HEK293T (cell line): ENCODE results near the gene GATAD2B.

Experiments used
- CTCF ChIA-PET: fragments of 350-600 bp; formaldehyde crosslinking; extraction: SDS; loops from one replicate; lab custom pipeline; 2021; ENCODE audit warnings: antibody characterized with exemption, inconsistent platforms; lab: Yijun Ruan, JAX
- POLR2A ChIA-PET: fragments of 350-600 bp; formaldehyde crosslinking; extraction: SDS; loops from one replicate; lab custom pipeline; 2020; ENCODE audit warnings: antibody characterized with exemption, inconsistent platforms; lab: Yijun Ruan, JAX
- DNase-seq: peaks from one replicate; pipeline ENCODE4 v3.0.0; 2012; ENCODE audit warnings: mixed read lengths; ENCODE audit errors: extremely low spot score
- ARNT ChIP-seq: fragments of 450-650 bp; IDR thresholded peaks from 2 replicates; pipeline ENCODE4 v1.6.1; 2017; ENCODE audit warnings: mild to moderate bottlenecking
- BHLHE40 ChIP-seq: fragments of 450-650 bp; IDR thresholded peaks from 2 replicates; pipeline ENCODE4 v1.6.1; 2016; ENCODE audit warnings: mild to moderate bottlenecking, moderate library complexity, borderline replicate concordance
- CTBP1 ChIP-seq: fragments of 450-650 bp; IDR thresholded peaks from 2 replicates; pipeline ENCODE4 v1.6.1; 2016; ENCODE audit warnings: borderline replicate concordance
- ELF4 ChIP-seq: fragments of 450-650 bp; IDR thresholded peaks from 2 replicates; pipeline ENCODE4 v1.6.1; 2017; ENCODE audit warnings: antibody characterized with exemption
- FOXA1 ChIP-seq: fragments of 450-650 bp; IDR thresholded peaks from 2 replicates; pipeline ENCODE4 v1.6.1; 2016; ENCODE audit warnings: mild to moderate bottlenecking
- FOXK2 ChIP-seq: fragments of 450-650 bp; IDR thresholded peaks from 2 replicates; pipeline ENCODE4 v1.6.1; 2016; ENCODE audit warnings: mild to moderate bottlenecking
- FOXM1 ChIP-seq: fragments of 450-650 bp; IDR thresholded peaks from 2 replicates; pipeline ENCODE4 v1.6.1; 2017; ENCODE audit warnings: mild to moderate bottlenecking, borderline replicate concordance
- HDGF ChIP-seq: fragments of 450-650 bp; IDR thresholded peaks from 2 replicates; pipeline ENCODE4 v1.6.1; 2017; ENCODE audit warnings: antibody characterized with exemption, borderline replicate concordance
- L3MBTL2 ChIP-seq: fragments of 450-650 bp; conservative IDR thresholded peaks from 2 replicates; pipeline ENCODE4 v1.6.1; 2016; ENCODE audit warnings: mild to moderate bottlenecking
- LEF1 ChIP-seq: fragments of 450-650 bp; IDR thresholded peaks from 2 replicates; pipeline ENCODE4 v1.6.1; 2017; ENCODE audit warnings: mild to moderate bottlenecking, borderline replicate concordance
- NFRKB ChIP-seq: fragments of 450-650 bp; IDR thresholded peaks from 2 replicates; pipeline ENCODE4 v1.6.1; 2016; ENCODE audit warnings: mild to moderate bottlenecking, moderate library complexity
- PKNOX1 ChIP-seq: fragments of 450-650 bp; IDR thresholded peaks from 2 replicates; pipeline ENCODE4 v1.6.1; 2016
- SP1 ChIP-seq: fragments of 450-650 bp; IDR thresholded peaks from 2 replicates; pipeline ENCODE4 v1.6.1; 2017
- SUZ12 ChIP-seq: fragments of 450-650 bp; IDR thresholded peaks from 2 replicates; pipeline ENCODE4 v1.6.1; 2016; ENCODE audit warnings: mild to moderate bottlenecking
- TARDBP ChIP-seq: fragments of 450-650 bp; IDR thresholded peaks from 2 replicates; pipeline ENCODE4 v1.6.1; 2016
- ZNF384 ChIP-seq: fragments of 450-650 bp; IDR thresholded peaks from 2 replicates; pipeline ENCODE4 v1.6.1; 2016

Gene GATAD2B

GRCh38 chr1:153805886-153806719 lies 116.7 kb downstream of the GATAD2B start:
- ChIA-PET POLR2A (no interaction called here), CTCF (interaction anchor here (0.5 to 1.5 kb wide), 5 partner anchors 9 to 181 kb away, joined by 3 to 4 read pairs (median 3); partner anchors contain the start of genes JTB, RAB13 and SLC27A3)
- DNase-seq, result no peak
- TF ChIP-seq FOXK2, result no peak
- TF ChIP-seq FOXM1, result no peak
- TF ChIP-seq SP1, result no peak
- TF ChIP-seq CTBP1, result no peak

- CTCF ChIA-PET, result interaction anchor here (0.5 to 1.5 kb wide), 3 partner anchors 9 to 182 kb away, joined by 3 to 4 read pairs (median 3); partner anchors contain the start of gene RAB13
- POLR2A ChIA-PET, result interaction anchor here (0.9 to 1.1 kb wide), 2 partner anchors 162 to 185 kb away, joined by 4 read pairs; no protein-coding TSS in a partner anchor
- TF ChIP-seq FOXK2, result no peak
- TF ChIP-seq SUZ12, result no peak
- no peak for TF ChIP-seq FOXA1
- no peak for TF ChIP-seq ARNT
- no peak for TF ChIP-seq NFRKB
- no peak for TF ChIP-seq SP1
- TF ChIP-seq BHLHE40, result no peak
- TF ChIP-seq ZNF384, result no peak
- TF ChIP-seq FOXM1, result no peak
- TF ChIP-seq PKNOX1, result no peak
- TF ChIP-seq CTBP1, result no peak
- TF ChIP-seq L3MBTL2, result no peak
- no peak for TF ChIP-seq TARDBP
- TF ChIP-seq LEF1, result no peak
- TF ChIP-seq HDGF, result no peak
- DNase-seq, result no peak
These were observed 117.6 kb downstream of the GATAD2B start for GRCh38 chr1:153805042-153805745.

- no peak for DNase-seq
- ChIA-PET CTCF (no interaction called here), POLR2A (interaction anchor here (0.9 to 2.1 kb wide), 3 partner anchors 20 to 186 kb away, joined by 3 to 6 read pairs (median 4); partner anchors contain the start of gene JTB)
- TF ChIP-seq FOXM1, result no peak
- no peak for TF ChIP-seq CTBP1
- TF ChIP-seq TARDBP, result no peak
- TF ChIP-seq PKNOX1, result no peak
- TF ChIP-seq SP1, result no peak
- no peak for TF ChIP-seq SUZ12
- no peak for TF ChIP-seq FOXA1
These were observed 118.7 kb downstream of the GATAD2B start for GRCh38 chr1:153804112-153804511.

DNA sequence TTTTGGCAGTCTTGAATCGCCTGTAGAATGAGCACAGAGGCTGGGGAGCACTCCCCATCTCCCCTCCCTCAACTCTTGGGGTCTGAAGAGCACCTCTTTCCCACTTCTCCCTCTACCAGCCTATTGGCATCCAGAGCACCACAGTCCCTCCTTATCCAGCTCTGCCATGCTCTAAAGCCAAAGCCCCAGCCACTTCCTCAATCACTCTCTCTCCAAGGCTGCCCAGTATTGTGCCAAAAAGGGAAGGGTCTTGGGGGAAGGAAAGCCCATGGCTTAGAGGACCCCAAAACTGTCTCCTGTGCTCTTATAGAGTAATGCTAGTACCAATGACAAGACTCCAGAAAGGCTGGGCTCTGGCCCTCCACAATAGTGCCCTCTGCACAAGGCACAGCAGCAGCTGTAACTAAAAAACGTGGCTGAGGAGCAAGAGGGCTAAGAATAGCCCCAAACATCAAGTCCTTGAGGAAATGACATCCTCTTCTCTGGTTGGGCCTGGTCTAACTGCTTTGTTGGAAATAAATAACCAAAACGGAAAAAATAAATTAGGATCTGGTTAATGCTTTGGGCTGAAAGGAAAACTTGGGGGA lies 119.2 kb downstream of the GATAD2B start:
- DNase-seq, result no peak
- ChIA-PET CTCF (no interaction called here), POLR2A (interaction anchor here (0.6 to 2.1 kb wide), 3 partner anchors 20 to 287 kb away, joined by 3 to 6 read pairs (median 3); partner anchors contain the start of gene JTB)
- TF ChIP-seq BHLHE40 (no peak), HDGF (no peak), CTBP1 (no peak), NFRKB (no peak), FOXK2 (no peak), L3MBTL2 (no peak), FOXA1 (no peak), ZNF384 (no peak), SP1 (no peak), PKNOX1 (no peak), ARNT (no peak), TARDBP (no peak), FOXM1 (no peak), LEF1 (no peak), SUZ12 (no peak), ELF4 (no peak)

DNA sequence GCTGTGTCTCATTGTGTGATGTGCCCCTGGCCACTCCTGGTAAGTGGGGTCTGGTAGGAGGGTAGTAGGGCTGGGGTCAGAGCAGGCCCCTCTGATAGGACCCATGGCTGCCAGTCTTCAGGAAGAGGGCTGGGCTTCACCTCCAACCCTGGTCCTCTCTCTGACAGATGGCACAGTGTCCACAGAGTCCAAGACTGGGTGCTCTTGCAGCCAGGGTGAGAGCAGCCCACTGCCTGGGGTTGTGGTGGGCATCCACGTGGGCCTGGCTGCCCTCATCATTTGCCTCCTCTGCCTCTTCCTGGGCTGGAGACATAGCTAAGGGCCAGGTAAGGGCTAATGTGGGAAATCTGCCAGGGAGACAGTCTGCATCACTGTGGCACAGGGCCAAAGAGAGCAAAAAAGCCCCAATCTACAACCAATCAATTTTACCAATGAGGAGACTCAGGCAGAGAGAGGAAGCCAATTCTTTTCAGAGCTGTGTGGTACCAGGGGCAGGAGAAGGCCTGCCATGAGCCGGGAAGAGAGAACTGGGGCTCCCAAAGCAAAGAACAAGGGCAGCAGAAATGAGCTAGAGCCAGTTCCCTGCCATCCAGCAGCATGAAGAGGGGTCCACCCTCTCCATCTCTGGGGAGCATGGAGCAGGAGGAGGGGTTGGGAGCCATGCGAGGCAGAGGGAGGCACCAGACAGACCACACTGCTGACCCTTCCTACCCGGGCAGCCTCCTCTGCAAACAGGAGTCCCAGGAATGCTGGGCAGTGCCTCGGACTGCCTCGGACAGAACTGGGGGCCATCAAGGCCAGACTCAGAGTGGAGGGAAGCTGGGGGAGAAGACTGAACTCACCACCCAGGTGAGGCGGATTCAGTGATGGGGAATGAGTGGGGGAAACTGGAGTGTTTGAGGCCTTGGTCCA lies 120.7 kb downstream of the GATAD2B start:
- CTCF ChIA-PET, result interaction anchor here (1.8 kb wide), 1 partner anchor 184 kb away, joined by 9 read pairs; the partner anchor contains the start of gene RAB13
- TF ChIP-seq TARDBP (no peak), HDGF (no peak), SP1 (no peak), L3MBTL2 (no peak), BHLHE40 (no peak), FOXM1 (no peak), NFRKB (no peak), ARNT (no peak), ELF4 (no peak), FOXA1 (no peak), SUZ12 (no peak), CTBP1 (no peak), ZNF384 (no peak), LEF1 (no peak), FOXK2 (no peak), PKNOX1 (no peak)
- POLR2A ChIA-PET, result interaction anchor here (1.3 to 2.1 kb wide), 3 partner anchors 18 to 189 kb away, joined by 4 to 7 read pairs (median 6); partner anchors contain the start of genes RAB13 and RPS27
- no peak for DNase-seq
